ENCODE data around the gene TIMM8B.
"Not testable (repeated sequence)": the region's sequence is repeated elsewhere in the genome, so short reads cannot be mapped to it uniquely, and the experiment has no call there.

The TIMM8B gene

DNA sequence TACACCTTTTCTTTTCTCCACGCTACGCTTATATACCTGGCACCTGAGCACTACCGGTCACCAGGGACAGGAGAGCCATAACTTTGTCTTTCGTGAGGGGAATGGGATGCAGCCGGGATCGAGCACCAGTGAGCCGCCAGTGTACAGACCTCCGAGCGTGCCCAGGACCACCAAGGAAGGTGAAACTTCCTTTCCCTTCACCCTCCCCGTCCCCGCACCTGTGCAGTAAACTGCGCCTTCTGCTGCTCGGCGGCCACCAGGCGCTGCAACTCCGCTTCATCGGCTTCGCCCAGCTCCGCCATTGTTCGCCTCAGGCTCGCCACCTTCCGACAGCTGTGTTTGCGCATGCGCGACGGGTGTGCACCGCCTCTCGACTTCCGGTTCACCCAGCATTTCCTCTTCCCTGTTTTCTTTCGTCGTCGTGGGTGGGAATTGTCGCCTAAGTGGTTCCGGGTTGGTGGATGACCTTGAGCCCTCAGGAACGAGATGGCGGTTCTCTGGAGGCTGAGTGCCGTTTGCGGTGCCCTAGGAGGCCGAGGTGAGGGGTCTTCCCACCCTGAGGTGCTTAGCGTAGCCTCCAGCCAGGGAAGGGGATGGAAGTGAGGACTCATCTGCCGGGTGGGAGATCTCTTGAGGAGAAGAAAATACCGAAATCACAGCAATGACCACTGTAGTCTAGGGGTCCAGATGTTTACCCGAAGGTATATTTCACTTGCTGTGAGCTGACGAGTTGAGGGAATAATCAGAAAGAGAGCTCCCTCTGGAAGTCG is at the start of gene TIMM8B, which contains the start of gene SDHD:
TIMM8B (minus strand) TSS at position 335 of the 770 bp plus-strand sequence; CDS start at position 302, 33 bp downstream.
SDHD (plus strand) TSS at position 452 of the 770 bp plus-strand sequence; CDS start at position 487, 35 bp downstream.
- DNase-seq = peak; percentile 91

GRCh38 chr11:112134473-112134872 is 47.9 kb upstream of the TIMM8B start:
- no peak for DNase-seq

- no peak for DNase-seq
These were observed 46.2 kb upstream of the TIMM8B start for GRCh38 chr11:112132737-112133136.

GRCh38 chr11:112129656-112130055 is 43.1 kb upstream of the TIMM8B start:
- DNase-seq = no peak

GRCh38 chr11:112128483-112129121 is 42.0 kb upstream of the TIMM8B start:
- peak; percentile 13 for DNase-seq

DNA sequence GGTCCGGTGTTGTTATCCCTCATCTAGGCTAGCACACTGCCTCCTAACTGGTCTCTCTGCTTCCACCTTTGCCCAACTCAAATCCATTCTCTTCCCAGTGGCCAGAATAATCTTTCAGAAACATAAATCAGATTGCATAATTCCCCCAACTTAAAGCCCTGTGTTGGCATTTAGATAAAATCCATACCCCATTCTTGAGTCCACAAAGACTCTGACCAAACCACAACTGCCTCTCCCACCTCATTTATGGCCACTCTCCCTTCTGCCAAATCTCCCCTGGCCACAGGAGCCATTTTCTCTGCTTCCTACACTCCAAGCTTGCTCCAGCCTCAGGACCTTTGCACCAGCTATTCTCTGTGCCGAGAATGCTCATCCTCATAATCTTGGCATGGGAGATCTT is 40.5 kb upstream of the TIMM8B start:
- peak; percentile 18 for DNase-seq

- peak; percentile 15 for DNase-seq
These were observed 36.6 kb upstream of the TIMM8B start for GRCh38 chr11:112123129-112123528.

DNA sequence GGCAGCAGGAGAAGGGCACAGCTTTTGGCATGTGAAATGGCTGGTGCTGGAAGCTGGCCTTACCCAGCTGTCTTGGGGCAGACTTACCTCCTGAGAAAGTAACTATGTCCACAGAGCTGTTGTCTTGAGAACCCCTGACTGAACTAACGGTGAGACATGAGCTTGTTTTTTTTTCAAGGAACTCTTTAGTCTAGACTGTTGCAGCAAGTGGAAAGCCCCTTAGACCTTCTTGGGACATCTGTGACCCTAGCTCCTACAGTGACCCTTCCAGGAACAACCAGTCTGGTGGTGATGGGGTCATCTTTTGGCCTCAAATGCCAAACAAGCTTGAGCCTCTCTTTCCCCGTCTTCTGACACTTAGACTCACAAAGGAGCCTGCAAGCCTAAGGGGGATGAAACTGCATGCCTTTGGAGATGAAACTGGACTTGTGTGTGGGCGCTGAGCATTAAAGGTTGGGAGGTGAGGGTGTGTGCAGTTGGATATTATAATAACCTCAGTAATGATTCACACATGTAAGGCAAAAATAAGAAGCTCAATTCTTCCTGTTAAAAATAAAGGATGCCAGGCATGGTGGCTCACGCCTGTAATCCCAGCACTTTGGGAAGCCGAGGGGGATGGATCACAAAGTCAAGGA is 35.5 kb upstream of the TIMM8B start:
- no peak for DNase-seq

DNA sequence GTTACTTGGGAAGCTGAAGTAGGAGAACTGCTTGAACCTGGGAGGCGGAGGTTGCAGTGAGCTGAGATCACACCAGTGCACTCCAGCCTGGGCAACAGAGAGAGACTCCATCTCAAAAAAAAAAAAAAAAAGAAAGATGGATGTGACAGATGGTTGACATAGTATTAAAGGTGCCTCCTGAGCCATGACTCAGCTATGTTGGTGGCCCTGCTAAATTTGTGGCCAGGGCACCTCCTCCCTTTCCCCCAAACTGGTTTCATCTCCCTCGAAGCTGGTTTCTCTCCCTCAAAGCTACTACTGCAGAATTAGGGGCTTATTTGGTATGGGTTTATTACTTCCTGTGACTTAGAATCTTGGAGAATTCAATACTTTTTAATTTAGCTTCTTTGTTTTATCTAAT is 31.6 kb upstream of the TIMM8B start:
- no peak for DNase-seq

- no peak for DNase-seq
These were observed 28.8 kb upstream of the TIMM8B start for GRCh38 chr11:112115386-112115785.

GRCh38 chr11:112114460-112114859 is 27.9 kb upstream of the TIMM8B start:
- DNase-seq = no peak

DNA sequence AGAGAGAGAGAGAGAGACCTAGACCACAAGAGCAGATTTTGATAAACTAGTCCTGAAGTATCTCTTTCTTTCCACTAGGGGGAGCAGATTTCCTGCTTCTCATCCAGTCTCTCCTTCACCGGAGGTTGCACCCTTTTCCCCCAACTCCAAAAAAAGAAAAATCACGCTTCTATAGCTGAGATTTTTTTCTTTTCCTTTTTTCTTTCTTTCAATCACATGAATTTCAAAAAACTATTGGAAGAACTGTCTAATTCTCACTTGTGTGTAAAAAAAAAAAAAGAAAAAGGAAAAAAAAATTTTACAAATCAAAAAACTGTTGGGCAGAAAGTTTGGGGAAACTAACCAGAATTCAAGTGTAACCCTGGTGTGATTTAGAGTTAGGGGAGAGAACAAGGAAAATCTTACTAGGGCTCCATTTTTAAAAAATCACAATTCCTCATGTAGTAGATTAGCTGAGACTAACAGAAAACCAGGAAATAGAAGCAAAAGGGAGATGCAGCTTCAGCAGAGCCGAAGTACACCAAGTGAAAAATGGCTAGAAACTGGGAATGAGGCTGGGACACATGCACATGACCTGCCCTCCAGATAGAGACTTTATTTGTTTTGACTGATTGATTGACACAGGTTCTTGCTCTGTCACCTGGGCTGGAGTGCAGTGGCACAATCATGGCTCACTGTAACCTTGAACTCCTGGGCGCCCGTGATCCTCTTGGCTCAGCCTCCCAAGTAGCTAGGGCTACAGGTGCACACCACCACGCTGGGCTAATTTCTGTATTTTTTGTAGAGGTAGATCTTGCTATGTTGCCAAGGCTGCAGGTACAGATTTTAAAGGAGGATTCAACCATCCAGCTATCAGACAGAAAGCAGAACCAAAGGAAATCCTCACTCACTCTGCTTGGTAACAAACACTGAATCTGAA is 27.2 kb upstream of the TIMM8B start:
- peak; percentile 34 for DNase-seq

- DNase-seq = no peak
These were observed 19.5 kb upstream of the TIMM8B start for GRCh38 chr11:112106070-112106469.

GRCh38 chr11:112103446-112103845 is 16.9 kb upstream of the TIMM8B start:
- DNase-seq = no peak

DNA sequence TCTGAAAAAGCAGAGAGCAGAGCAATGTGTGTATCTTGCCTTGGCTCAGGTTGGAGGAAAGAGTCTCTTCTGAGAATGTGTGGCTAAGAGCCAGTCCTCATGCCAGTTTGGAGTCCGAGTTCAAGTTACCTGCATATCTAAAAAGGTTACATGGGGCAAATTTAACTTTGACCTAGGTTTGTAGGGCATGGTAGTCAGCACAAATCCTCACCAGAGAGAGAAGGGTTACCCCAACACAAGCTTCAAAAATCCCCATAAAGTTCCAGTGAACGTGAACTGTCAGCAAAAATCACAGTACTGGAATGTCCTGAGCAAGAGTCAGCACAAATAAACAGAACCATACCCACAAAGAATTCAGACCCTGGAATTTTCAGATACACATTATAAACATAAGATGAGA is 13.9 kb upstream of the TIMM8B start:
- no peak for DNase-seq

DNA sequence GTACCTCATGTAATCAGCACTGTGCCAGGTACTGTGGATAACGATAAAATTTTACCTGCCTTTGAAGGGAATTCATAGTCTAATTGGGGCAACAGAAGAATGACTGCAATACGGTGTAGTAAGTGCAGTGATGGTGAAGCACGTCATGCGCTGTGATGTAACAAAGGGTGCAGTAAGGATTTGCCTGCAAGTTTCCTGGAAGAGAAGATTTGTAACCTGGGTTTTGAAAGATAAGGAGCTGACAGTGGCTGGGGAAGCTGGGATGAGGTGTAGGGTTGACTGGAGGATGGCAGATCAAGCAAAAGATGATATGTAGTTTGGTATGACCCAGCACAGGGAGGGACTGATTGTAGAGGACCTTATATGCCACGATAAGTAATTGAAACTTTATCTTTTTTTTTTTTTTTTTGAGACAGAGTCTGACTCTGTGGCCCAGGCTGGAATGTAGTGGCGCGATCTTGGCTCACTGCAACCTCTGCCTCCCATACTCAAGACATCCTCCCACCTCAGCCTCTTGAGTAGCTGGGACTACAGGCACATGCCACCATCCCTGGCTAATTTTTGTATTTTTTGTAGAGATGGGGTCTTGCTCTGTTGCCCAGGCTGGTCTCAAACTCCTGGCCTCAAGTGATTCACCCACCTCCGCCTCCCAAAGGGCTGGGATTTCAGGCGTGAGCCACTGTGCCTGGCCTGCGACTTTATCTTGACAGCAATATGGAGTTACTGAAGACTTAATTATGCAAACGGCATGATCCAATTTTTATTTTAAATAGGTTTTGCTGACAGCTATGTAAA is 11.4 kb upstream of the TIMM8B start:
- no peak for DNase-seq

- no peak for DNase-seq
These were observed 9.6 kb upstream of the TIMM8B start for GRCh38 chr11:112096194-112096593.

GRCh38 chr11:112095302-112095701 is 8.7 kb upstream of the TIMM8B start:
- DNase-seq = not testable (repeated sequence)

GRCh38 chr11:112087212-112087611 is 656 bp upstream of the TIMM8B start:
- no peak for DNase-seq

- no peak for DNase-seq
These were observed 634 bp downstream of the TIMM8B start for GRCh38 chr11:112085822-112086421.

DNA sequence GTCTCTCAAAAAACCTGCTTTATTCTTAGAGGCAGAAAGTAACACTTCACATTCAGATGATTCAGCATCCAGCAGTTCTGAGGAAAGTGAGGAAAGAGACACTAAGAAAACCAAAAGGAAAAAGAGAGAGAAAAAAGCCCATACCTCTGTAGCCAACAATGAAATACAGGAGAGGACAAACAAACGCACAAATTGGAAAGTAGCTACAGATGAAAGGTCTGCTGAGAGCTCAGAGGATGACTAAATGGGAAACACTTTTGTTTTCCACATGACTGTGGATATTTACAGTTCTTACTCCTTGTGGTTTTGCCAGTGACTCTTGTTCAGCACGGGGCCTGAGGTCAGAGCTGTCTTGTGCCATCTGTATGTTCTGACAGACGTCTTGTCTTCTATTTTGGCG is 3.8 kb downstream of the TIMM8B start:
- no peak for DNase-seq

Data from NCI-H226 (cell line).